WI38 (cell line): ENCODE results near the gene AHRR.
"Not testable (repeated sequence)": the region's sequence is repeated elsewhere in the genome, so short reads cannot be mapped to it uniquely, and the experiment has no call there.

Experiments used
- H3K4me3 ChIP-seq: 2 replicates; pipeline ENCODE4 v1.5.1; 2011; ENCODE audit warnings: low read depth, mild to moderate bottlenecking, control low read depth, low read length
- TF ChIP-seq, protein P1 (sequence below): IDR thresholded peaks from 2 replicates; pipeline ENCODE4 v1.5.1; 2012; ENCODE audit warnings: low read depth, mild to moderate bottlenecking, control low read depth, low read length

The AHRR gene

DNA sequence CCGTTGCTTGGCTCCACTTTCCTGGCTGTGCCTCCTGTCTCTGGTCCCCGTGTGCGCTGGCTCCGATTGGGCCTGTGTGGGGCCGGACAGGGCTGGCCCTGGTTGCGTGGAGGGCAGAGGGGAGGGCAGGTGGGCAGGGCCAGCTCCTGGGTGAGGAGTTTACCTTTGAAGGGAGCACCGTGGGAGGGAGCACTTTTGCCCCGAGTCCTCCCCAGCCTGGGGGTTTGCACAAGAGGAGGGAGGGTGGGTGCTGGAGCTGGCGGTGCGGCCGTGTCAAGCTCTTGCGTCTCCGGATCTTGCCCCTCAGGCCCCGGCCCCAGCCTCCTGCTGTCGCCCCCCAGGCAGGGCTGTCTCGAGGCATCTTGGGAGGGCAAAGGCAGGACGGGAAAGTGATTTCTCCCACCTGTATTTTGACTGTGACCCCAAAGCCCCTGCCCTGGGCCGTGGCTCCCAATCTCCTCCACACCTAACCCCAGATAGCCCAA lies 73.2 kb downstream of the AHRR start:
- TF ChIP-seq, protein P1, sequence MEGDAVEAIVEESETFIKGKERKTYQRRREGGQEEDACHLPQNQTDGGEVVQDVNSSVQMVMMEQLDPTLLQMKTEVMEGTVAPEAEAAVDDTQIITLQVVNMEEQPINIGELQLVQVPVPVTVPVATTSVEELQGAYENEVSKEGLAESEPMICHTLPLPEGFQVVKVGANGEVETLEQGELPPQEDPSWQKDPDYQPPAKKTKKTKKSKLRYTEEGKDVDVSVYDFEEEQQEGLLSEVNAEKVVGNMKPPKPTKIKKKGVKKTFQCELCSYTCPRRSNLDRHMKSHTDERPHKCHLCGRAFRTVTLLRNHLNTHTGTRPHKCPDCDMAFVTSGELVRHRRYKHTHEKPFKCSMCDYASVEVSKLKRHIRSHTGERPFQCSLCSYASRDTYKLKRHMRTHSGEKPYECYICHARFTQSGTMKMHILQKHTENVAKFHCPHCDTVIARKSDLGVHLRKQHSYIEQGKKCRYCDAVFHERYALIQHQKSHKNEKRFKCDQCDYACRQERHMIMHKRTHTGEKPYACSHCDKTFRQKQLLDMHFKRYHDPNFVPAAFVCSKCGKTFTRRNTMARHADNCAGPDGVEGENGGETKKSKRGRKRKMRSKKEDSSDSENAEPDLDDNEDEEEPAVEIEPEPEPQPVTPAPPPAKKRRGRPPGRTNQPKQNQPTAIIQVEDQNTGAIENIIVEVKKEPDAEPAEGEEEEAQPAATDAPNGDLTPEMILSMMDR, result no peak
- no peak overlapping the region for H3K4me3 ChIP-seq

GRCh38 chr5:395156-395920 lies 73.8 kb downstream of the AHRR start:
- no peak overlapping the region for H3K4me3 ChIP-seq

GRCh38 chr5:395921-396530 lies 74.5 kb downstream of the AHRR start:
- TF ChIP-seq, protein P1, result no peak

More at GRCh38 chr5:395156-395920, 73.8 kb downstream of the AHRR start:
- TF ChIP-seq, protein P1, result no peak

GRCh38 chr5:396531-396961 lies 75.0 kb downstream of the AHRR start:
- no peak overlapping the region for H3K4me3 ChIP-seq
- TF ChIP-seq, protein P1, result no peak

More at GRCh38 chr5:395921-396530, 74.5 kb downstream of the AHRR start:
- no peak overlapping the region for H3K4me3 ChIP-seq

DNA sequence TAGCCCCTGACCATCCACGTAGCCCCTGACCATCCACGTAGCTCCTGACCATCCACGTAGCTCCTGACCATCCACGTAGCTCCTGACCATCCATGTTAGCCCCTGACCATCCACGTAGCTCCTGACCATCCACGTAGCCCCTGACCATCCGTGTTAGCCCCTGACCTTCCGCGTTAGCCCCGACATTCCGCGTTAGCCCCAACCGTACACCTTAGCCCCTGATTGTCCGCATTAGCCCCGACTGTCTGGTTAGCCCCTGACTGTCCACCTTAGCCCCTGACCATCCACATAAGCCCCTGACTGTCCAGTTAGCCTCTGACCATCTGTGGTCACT lies 76.6 kb downstream of the AHRR start:
- H3K4me3 ChIP-seq, result not testable (repeated sequence)

DNA sequence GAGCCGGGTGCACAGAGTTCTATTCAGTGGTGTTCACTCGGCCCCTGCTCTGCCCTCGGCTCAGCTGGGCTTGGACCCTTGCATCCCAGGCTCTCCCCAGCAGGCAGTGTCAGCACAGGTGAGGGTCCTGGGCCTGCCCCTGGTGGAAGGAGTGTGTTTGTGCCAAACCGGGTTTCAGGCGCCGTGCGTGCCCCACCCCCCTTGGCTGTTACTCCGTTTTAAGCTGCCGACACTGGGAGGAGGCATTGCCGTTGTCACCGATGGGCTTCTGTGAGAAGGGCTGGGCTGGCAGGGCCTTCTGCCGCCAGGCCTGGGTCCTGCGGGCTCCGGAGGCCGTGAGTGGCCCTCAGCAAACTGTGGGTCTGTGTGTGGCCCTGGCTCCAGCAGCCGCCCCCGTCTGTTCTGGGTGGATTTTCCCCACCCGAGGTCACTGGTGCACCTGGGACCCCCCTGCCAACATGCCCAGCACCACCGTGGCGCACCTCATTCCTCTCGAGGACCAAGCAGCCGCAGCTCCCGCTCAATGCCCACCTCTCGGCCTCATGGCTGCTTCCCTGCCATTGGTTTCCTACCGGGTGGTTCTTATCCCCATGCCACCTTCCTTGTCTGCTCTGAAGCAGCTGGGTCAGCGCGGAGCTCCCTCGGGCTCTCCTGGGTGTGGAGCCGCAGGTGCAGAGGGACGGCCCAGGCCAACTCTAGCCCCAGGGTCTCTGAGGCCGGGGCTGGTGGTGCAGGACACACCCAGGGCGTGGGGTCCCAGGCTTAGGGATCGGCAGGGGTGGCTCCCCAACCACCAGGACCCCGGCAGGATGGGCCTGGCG lies 77.2 kb downstream of the AHRR start:
- no peak overlapping the region for H3K4me3 ChIP-seq
- TF ChIP-seq, protein P1, result no peak

- TF ChIP-seq, protein P1, result no peak
- no peak overlapping the region for H3K4me3 ChIP-seq
Measured at GRCh38 chr5:399296-400281, 78.1 kb downstream of the AHRR start.
